ENCODE data around the gene RPL27A.

Gene RPL27A

DNA sequence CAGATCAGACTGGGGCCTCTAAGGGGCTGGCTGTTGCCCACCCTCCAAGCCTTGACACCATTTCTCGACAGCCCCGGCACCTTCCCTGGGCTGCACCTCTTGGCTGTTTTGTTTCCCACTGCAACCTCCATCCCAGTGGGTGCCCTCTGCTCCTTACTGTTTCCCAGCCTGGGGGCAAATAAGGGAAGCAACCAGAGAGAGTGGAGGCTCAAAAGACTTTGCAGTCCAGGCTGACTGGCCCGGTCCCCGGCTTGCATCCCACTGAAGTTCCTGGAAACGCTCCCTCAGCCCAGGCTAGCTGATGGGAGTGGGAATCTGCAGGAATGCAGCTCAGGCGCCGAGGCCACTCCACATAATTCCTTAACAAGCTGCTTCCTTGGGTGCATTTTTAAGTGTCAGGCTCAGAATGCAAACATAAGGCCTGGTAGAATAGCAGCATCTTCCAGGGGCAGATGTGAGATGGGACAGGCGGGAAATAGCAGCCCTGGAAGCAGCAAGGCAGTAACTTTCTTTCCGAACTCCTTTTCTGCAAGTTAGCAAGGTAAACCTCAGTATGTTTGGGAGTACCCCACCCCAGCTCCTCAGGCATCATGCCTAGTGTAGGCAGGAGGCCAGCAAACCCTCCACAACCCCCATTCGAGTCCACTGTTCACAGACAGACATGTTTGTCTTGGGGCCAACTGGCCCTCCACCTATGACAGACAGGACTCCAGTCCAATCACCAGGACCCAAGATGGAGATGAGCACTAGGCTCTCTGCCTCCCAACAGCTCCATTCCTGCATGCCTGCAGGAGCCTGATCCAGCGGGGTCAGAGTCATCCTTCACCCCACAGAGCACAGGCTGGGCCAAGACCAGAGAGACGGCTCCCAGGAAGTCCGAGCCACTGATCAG, 39.3 kb downstream of the RPL27A start:
- no peak for DNase-seq (ENCODE audit: low read depth)

DNA sequence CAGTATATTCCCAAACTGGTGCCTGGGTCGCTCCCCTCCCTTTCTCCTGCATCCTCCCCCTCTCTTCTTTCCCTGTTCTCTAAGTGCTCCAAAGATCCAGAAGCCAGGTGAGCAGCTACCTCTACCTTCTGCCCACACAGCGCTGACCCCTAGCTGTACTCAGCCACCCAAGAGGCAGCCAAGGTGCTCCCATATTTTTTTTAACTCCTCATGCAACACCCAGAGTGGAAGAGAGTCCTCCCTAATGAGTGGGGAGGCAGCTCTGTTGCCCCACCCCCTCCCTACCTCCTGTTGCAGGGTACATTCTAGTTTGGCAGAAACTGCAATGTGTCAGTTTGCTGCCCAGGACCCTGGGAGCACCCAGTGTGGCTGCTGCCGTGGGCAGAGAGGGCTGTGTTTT, 40.2 kb downstream of the RPL27A start:
- no peak for DNase-seq (ENCODE audit: low read depth)

- no peak for DNase-seq (ENCODE audit: low read depth)
These were observed 41.1 kb downstream of the RPL27A start for GRCh38 chr11:8723711-8724110.

- no peak for DNase-seq (ENCODE audit: low read depth)
These were observed 42.1 kb downstream of the RPL27A start for GRCh38 chr11:8724682-8725081.

DNA sequence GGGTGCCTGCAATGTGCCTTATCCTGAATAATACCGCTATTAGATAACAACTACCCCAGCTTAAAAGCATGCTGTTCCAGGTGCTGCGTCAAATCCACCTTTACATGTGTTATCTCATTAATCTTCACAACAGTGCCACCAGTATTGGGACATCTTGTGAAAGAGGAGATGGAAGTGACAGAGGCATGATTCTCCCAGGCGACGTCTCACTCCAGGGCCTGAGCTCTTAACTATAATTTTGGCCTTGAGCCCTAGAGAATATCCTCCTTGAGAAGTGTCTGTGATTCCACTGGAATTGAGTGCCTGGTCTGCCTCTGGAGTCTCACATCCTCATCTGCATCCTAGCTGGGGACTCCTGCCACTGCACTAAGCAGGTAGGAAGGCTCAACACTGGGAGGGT, 43.8 kb downstream of the RPL27A start:
- no peak for DNase-seq (ENCODE audit: low read depth)

GRCh38 chr11:8728563-8728962, 46.0 kb downstream of the RPL27A start:
- DNase-seq (ENCODE audit: low read depth): no peak

- DNase-seq (ENCODE audit: low read depth): no peak
These were observed 46.5 kb downstream of the RPL27A start for GRCh38 chr11:8729067-8729466.

GRCh38 chr11:8729837-8730696, 47.5 kb downstream of the RPL27A start:
- no peak for DNase-seq (ENCODE audit: low read depth)

GRCh38 chr11:8730697-8731020, 48.1 kb downstream of the RPL27A start:
- no peak for DNase-seq (ENCODE audit: low read depth)

DNA sequence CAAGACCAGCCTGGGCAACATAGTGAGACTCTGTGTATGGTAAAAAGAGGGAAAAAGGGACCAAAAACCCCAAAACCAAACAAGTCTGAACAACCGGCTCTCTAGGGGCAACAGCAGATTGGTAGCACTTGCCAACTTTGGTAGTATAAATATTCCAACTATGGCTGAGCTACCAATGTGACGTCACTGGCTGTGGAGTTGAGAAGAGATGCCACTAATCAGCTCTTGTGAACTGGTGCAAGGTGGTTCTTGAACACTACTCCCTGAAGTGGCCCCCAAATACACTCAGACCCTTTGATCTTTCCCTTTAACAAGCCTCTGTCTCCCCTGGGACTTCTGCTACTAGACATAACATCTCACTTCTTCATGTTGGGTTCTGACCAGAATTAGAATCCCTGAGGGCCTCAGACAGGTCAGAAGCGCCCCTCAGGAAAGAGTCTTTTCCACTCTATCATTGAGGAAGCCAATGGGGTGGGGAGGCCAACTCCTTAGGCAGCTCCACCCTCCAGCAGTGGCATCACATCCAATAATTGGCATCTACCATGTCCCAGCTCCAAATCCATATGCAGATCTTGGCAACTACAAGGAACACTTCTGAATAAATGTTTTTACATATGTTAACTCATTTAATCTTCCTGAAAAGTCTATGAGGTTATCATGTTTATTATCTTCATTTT, 49.2 kb downstream of the RPL27A start:
- DNase-seq (ENCODE audit: low read depth): no peak

GRCh38 chr11:8732324-8732670, 49.7 kb downstream of the RPL27A start:
- no peak for DNase-seq (ENCODE audit: low read depth)

DNA sequence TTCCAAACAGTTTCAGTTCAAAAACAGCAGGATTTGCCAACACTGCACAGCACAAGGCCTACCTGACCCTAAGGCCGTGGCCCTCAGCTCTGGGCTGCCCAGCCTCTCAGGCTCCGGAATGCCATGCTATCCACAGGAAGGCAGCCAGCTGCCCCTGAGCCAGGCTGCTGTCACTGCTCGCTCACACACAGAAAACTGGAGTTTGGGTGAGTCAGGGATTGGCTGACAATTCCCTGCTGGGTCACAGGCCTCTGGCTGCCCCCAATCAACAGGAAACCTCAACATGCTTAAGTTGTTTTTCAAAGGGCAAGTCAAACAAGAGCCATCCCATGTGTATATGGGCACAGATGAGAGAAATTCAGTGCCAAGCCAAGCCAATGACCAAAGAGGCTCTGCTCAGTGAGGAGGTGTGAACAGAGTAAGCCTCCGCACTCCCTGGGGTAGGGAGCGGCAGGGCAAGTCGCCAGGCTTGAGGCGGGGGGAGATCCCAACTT, 50.2 kb downstream of the RPL27A start:
- DNase-seq (ENCODE audit: low read depth): no peak

DNA sequence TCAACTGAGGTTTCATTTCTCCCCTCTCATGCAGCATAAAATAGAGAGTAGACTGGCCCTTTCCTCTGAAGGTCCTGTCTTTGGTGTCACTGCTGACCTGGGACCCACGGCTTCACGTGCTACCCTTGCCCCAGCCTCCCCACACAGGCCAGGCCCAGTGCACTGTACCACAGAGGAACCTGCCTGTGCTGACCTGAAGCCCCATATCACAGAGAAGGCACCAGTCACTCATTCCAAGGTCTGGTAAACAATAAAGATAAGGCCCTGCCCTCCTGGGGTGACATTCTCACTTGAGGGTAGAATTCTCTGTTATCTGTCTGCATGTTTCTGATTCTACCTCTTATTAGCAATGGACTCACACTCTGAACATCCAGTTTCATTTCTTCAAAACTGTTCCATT, 51.3 kb downstream of the RPL27A start:
- DNase-seq (ENCODE audit: low read depth): no peak

DNA sequence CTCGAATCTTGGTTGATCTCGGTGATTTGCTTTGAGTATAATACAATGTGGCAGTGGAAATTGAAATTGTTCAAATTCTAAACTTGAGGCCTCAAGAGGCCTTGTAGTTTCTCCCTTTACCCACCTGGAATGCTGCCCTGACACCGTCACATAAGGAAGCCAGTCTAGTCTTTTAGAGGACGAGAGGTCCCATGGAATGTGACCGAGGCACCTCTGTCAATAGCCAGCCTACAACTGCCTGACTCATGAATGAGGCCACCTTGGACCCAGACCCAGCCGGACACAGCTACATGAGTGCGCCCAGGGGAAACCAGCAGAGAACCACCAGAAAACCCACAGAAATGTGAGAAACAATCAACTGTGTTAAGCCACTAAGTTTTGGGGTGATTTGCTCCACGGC, 52.5 kb downstream of the RPL27A start:
- no peak for DNase-seq (ENCODE audit: low read depth)

DNA sequence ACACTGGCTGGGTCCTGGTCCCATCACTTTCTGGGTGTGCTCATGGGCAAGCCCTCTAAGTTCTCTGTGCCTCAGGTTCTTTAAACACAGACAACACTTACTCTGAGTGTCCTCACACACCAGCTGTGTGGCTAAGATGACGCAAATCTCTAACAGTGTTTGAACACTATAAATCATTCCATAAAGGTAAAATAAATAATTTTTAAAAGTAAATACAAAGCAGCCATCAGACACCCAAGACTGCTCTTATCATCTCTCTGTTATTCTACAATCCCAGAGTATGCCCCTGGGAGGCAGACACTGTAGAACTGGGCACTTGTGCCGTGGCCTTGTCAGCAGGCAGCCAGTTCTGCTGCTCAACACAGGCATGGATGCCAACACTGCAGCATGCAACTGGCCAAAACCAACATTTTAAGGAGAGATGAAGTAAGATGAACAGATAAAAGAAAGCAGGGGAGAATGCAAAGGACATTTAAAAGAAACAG, 56.8 kb downstream of the RPL27A start:
- DNase-seq (ENCODE audit: low read depth): no peak

Data from activated T-cell treated with anti-CD3 and anti-CD28 coated beads for 24 hours (primary cell).